Fibroblast of upper back skin (primary cell): ENCODE data around the gene CYP4Z1.
"Not testable (repeated sequence)": the region's sequence is repeated elsewhere in the genome, so short reads cannot be mapped to it uniquely, and the experiment has no call there.

ENCODE experiments used
- DNase-seq: peaks from one replicate; pipeline ENCODE4 v3.0.0-alpha.2; 2013

Gene CYP4Z1, protein sequence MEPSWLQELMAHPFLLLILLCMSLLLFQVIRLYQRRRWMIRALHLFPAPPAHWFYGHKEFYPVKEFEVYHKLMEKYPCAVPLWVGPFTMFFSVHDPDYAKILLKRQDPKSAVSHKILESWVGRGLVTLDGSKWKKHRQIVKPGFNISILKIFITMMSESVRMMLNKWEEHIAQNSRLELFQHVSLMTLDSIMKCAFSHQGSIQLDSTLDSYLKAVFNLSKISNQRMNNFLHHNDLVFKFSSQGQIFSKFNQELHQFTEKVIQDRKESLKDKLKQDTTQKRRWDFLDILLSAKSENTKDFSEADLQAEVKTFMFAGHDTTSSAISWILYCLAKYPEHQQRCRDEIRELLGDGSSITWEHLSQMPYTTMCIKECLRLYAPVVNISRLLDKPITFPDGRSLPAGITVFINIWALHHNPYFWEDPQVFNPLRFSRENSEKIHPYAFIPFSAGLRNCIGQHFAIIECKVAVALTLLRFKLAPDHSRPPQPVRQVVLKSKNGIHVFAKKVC

DNA sequence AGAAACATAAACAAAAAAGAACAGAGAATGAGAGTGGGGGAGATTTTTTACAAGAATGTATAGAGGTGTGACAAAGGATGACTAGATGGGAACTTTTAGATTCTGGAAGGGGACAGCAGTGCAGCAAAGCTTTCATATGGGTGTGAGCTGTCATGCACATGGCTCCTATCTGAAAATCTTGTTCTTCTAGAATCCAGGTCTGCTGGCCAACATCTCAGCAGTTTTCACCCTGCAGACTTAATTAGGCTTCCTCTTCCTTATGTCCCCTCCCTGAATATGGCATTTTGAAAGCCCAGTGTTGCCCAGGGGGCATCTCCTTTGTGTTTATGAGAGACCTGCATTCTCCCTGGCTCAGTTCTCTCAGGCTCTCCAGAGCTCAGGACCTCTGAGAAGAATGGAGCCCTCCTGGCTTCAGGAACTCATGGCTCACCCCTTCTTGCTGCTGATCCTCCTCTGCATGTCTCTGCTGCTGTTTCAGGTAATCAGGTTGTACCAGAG, at the start of gene CYP4Z1:
Gene CYP4Z1, plus strand, starts transcription at position 135 of the 498 bp plus-strand sequence. Its CDS starts 260 bp downstream, at position 395.
- no peak for DNase-seq

DNA sequence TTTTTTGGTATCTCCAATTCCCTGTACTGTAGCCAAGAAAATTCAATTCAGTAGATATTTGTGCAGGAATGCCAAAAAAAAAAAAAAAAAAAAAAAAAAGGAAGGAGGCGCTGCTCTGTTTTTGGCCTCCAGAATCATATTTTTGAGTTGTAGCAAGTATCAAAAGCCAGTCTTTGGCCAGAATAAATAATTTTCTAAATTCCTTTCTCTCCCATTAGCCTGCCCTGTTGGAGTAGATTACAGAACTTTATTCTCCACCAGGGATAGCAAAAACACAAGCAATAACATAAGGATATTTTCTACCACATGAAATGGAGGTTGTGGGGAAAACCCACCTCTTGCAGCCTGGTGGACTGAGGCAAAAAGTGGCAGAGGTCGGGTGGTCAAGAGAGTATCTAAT, 46.0 kb upstream of the CYP4Z1 start:
- no peak for DNase-seq

DNA sequence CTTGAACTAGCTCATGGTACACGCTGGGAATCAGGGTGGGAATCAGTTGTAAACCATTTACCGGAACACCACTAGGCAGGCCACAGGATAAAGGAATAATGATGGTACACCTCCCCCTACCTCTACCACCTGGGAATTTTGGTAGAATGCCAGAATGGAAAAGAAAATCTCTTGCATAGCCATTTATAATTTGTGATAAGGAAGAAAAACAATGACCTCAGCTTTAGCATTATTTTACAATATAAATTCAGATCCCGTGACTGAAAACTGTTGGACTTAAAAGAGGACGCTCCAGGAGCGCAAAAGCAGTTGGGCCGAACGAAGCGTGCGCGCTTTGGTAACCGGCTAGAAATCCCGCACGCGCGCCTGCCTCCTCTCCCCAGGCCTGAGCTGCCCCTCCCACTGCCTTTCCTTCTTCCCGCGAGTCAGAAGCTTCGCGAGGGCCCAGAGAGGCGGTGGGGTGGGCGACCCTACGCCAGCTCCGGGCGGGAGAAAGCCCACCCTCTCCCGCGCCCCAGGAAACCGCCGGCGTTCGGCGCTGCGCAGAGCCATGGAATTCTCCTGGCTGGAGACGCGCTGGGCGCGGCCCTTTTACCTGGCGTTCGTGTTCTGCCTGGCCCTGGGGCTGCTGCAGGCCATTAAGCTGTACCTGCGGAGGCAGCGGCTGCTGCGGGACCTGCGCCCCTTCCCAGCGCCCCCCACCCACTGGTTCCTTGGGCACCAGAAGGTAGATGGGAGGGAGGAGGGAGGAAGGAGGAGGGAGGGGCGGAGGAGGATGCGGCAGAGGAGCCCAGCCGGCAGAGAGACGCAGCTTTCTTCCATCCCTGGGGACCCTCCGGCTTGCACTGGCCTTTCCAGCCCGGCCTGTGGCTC, 43.5 kb upstream of the CYP4Z1 start, which contains the start of gene CYP4X1:
Gene CYP4X1, plus strand, starts transcription at position 402 of the 873 bp plus-strand sequence. Its CDS starts 149 bp downstream, at position 551.
- no peak for DNase-seq

DNA sequence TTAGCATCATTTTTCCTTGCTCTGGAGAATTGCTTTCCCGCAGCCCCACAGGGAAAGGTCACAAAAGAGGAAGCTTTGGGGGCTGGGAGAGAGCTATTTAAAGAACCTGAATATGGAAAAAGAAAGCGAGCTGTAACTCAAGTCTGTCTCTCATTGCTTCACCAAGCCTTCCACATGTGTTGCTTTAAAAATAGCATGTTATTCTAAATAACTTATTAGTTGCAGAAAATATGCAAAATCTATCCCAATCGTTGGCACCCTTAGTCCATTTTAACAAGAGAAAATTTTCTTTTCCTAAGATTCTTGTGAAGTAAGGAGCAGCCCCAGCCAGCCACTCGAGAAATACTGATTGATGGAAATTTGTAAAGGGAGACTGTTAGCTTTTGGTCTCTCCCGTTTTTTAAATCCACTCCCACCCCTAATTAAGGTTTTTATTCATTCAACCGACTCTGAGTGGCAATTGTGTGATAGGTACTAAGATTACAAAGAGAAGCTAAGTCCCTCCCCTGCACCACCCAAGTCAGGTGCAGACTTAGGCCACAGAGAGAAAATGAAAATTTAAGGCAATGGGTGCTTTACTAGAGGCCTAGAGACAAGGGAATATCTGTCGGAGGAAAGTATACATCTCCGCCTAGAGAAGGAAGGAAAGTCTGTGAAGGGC, 42.8 kb upstream of the CYP4Z1 start:
- no peak for DNase-seq

DNA sequence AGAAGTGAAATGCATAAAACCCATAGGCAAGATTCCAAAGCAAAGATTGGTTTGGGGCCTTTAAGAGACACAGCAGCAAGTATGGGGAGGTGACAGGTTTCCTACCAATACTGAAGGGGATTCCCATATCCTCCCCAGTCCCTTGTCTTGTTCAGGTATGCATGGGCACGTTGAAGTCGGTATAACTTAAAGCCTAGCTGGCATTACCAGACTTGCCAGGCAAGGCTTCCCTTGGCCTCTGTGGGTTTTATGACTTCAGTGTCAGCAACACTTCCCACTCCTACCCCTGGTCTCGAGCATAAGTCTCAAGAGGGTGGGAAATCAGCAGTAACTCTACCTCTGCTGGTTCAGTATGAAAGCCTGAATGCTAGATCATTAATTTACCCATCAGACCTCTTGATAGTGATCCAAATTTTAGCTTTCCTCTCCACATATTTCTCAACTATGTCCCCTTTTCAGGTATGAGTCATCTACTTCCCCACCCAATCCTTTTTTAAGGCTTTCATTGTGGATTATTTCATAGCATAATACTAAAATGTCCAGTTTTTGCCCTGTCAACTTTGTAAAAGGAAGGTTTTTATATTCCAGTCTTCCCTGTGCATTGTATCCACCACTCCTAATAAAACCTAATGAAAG, 36.7 kb upstream of the CYP4Z1 start:
- no peak for DNase-seq

DNA sequence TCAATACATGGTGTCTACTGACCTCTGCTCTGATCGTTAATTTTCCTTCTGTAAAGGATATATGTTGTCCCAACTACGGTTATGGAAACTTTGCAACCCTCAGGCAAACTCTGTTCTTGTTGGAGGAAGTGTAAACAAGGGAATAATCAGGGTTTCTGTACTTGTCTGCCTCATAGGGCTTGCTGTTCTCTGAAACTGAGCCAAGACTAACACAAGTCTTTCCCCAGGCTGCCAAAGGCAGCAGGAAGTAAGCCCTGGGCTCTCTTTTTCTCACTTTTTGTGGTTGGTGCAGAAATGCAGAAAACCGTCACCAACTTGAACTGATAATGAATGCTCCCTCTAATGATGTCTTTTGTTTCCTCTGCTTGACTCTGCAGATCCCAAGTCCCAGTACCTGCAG, 36.0 kb upstream of the CYP4Z1 start:
- peak; percentile 1 for DNase-seq

DNA sequence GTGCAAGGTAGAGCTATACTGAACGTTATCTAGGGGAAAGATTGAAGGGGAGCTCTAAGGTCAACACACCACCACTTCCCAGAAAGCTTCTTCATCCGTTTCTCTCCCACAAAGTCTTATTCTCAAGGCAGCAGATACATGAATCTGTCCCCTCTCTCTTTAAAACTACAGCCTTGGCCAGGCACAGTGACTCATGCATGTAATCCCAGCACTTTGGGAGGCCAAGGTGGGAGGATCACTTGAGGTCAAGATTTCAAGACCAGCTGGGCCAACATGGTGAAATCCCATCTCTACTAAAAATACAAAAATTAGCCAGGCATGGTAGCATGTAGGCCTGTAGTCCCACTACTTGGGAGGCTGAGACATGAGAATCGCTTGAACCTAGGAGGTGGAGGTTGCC, 35.4 kb upstream of the CYP4Z1 start:
- DNase-seq, result no peak

DNA sequence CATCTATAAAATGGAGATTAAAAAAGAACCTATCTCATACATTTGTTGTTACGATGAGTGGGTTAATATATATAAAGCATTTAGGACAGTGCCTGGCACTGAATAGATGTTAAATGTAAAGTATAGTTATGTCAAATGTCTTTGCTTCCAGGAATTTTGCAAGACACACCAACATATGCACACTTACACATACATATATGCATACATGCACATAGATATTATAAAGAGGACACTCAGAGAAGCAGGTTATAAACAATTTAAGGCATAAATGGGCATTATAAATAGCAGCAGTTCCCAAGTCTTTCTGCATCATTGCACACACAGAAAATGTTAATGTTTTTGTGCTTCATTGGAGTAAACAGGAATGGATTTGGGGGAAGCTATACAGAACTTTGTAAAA, 30.3 kb upstream of the CYP4Z1 start:
- DNase-seq, result no peak

DNA sequence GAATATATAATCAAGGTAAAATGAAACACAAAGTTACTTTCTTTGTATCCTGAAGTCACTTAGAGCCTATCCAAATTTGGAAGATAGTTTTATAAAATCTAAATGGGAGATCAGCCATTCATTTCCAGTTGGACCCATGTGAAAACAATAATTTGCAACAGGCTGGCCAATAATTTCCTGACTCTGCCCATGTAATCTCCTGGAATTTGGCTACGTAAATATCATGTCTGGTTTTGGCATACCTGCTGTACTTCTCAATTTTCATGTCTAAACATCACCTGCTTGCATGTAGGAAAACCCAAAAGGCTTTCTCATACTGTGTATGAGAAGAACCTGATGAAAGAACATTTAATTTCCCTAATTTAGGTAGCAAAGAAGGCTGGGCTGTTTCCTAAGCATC, 7.7 kb upstream of the CYP4Z1 start:
- DNase-seq, result no peak

DNA sequence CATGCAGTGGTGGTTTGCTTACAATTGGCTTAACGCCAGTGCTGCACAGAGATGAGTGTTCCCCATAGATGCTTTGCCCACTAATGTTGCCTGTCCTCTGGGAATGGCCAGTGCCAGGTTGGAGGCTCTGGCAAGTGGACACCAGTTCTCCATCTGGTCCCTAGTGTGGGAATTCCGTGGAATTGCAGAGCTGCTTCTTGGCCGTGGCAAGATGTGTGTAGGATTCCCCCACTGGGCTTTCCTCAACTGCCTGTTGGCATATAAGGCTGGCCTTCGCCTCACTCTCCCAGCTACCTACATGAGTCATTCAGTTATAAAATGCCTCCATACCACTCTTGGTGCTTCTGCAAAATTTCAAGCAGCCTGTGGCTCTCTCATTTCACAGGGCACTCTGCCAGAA, 2.0 kb downstream of the CYP4Z1 start:
- DNase-seq, result not testable (repeated sequence)

DNA sequence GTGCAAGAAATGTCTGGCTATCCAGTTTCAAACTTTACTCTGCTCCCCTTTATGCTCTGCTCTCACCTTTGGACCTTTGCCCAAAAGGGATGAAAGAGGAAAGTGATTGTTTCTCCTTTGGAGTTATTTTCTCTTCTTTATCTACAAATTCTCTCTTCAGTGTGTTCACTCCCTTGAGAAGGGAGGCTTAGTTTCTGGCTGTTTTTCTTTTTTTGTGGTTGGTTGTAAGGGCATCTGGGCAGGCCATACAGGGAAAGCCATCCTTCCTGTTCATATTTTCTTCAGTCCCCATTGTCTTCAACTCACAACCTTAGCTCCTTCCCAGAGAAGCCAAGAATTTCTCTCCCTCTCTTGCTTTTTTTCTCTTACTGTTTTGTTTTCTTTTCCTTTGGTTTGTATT, 2.5 kb downstream of the CYP4Z1 start:
- not testable (repeated sequence) for DNase-seq

DNA sequence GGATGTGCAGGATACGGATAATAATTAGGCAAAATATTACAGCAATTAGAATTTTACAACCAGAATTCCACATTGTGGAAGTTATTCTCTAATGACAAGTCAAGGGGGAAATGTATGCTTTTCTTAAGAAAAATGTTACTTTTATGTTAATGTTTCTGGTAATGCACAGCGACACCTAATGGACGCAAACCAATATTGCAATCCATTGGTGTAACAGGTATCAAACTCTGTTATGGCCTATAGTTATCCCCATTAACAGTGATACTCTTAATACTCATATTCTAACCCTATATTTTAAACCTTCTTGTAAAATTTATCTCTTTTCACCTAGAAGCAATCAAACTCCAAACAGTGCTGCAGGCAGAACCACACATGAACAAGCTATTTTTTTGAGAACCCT, 22.3 kb downstream of the CYP4Z1 start:
- DNase-seq, result peak; percentile 9

DNA sequence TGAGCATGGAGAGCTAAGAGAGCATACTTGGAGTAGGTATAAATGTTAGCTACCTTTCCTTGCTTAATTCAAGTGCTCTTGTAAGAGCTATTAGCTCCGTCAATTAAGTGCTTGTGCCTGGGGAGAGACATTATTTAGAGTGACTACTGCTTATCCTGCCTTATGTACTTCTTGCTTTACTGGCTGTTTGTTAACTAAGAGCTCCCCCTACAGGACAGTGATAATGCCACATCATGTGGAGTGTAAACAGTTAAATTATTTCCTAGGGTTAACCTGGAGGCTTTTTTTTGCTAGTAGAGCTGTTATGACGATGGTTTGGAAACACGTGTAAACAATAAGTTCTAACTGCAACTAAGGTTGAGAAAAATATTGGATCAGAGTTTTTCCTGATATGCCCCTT, 24.4 kb downstream of the CYP4Z1 start:
- not testable (repeated sequence) for DNase-seq

DNA sequence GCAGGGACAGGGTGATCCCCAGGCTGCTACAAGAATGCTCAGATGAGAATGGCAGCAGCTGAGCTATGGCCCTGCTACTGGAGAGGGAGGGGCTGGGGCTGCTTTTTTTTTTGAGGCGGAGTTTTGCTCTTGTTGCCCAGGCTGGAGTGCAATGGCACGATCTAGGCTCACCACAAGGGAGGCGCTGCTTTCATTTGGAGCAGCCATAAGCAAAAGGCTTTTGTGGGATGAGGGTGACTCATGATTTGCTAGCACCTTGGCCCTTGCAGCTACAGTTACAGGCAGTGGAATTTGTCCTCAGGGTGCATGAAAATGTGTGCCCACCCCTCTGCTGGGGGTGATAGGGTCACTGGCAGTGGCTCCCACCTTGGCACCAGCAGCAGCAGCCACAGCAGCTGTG, 37.8 kb downstream of the CYP4Z1 start:
- DNase-seq, result no peak

DNA sequence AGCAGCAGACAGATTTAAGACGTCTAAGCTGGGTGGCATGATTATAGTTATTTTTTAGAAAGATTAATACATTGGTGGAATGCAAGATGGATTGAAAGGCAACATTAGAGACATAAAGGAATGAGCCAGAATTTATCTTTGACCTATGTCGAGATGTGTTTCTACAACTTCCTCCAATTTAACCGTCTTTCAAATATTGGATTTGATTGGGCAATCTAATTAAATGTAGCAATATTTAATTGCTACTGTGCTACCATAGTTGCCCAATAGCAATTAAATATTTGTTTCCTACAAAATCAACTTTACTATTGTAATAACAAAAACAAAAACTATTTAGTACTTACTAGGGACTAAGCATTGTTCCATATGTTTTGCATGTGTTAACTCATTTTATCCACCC, 39.8 kb downstream of the CYP4Z1 start:
- DNase-seq, result no peak

DNA sequence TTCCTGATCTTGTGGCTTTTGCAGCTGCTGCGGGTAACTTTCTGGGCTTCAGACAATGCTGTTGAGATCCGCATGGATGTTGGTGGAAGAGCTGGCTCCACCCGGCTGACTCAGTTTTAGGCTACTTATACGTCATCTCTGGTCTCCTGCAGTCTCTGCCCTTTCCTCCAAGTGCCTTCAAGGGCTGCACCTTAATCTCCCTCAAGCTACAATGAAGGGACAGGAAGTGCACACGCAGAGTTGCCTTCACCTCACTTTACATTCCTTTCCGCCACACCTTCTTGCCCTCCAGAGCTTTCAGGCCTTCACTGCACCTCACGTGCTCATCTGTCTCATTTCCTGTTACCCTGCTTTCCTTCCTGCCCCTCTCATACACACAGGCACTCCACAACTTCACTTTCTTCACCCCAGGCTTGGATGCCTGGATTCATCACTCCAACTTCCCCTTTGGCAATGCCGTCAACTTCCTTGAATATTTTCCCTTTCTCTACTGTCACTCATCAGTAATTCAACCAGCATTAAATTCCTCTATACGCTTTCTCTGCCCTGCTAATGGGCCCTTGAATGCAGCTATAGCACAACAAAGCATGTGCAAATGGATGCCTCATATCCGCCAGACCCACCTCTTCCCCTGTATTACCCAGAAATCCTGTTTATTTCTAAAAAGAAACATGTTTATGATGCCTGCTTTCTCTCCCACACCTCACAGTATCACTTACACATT, 41.0 kb downstream of the CYP4Z1 start:
- DNase-seq, result not testable (repeated sequence)

DNA sequence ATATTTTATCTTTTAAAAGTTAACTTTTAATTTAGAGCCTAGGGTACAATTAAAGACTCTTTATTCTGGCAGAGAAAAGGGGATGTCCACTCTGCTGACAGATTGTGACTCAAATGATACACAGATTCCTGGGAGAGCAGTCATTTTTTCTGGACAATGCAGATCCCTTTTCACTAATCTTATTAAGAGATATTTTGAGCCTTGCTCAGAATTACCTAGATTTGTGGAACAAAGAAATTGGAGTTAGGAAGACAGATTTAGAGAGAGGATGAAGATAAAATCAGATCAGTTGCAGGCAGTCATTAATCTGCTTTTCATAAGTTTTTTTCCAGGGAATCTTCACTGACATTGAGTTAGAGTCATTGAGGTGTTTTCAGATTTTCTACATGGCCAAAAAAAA, 42.5 kb downstream of the CYP4Z1 start:
- not testable (repeated sequence) for DNase-seq

DNA sequence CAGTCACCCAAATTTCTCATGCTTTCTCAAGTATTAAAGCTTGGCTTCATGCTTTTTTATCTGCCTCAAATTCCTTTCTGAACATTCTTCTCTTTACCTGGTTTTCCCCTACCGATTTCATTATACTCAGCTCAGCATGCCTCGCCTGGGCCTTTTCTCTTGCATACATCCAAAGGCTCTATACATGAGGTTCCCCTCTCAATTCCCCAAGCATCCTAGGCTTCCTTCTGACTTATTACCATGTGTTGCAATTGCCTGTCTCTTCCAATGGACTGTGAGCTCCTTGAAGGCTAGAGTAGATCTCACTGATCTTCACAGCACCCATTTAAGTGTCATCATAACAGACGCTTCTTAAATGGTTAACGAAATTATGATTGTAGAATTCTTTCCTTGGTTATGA, 46.1 kb downstream of the CYP4Z1 start:
- DNase-seq, result no peak

DNA sequence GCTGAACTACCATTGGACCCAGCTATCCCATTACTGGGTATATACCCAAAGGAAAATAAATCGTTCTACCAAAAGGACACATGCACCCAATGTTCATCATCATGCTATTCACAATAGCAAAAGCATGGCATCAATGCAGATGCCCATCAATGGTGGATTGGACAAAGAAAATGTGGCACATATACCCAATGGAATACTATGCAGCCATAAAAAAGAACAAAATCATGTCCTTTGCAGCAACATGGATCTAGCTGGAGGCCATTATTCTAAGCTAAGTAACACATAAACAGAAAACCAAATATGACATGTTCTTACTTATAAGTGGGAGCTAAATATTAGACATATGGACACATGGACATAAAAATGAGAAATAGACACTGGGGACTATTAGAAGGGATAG, 54.0 kb downstream of the CYP4Z1 start:
- DNase-seq, result not testable (repeated sequence)

DNA sequence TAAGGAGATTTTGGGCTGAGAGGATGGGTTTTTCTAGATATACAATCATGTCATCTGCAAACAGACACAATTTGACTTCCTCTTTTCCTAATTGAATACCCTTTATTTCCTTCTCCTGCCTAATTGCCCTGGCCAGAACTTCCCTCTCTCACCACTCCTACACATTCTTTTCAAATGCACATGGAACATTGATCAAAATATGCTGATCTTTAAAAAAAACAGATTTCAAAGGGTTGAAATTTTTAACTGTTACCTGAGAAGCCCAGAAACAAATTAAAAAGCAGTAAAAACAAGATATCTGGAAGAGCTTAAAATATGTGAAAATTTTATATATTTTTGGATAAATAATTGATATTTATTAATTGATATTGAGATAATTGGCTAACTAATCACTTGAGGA, 57.8 kb downstream of the CYP4Z1 start:
- not testable (repeated sequence) for DNase-seq

DNA sequence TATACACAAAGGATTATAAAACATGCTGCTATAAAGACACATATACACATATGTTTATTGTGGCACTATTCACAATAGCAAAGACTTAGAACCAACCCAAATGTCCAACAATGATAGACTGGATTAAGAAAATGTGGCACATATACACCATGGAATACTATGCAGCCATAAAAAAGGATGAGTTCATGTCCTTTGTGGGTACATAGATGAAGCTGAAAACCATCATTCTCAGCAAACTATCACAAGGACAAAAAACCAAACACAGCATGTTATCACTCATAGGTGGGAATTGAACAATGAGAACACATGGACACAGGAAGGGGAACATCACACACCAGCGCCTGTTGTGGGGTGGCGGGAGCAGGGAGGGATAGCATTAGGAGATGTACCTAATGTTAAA, 60.0 kb downstream of the CYP4Z1 start:
- not testable (repeated sequence) for DNase-seq

DNA sequence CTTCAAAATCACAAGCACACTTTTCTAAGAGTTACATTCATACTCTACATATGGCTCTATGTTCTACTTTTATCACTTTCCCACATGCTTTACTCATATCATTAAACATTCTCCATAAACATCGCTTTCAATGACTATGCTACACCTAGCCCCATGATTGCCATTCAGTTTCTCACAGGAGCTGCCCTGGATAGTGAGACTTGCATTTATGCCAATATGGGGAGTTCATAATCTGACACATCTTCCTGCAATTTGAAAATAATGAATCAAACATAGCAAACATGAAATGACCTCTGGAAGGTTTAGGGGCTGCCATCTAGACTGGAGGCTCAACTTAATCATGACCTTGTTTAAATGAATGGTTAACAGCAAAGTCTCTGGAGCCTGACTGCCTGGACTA, 61.2 kb downstream of the CYP4Z1 start:
- no peak for DNase-seq
